DND-41 (cell line): Measurements from ENCODE around the gene EPC2.

Source experiments
- CTCF ChIP-seq: IDR thresholded peaks from 2 replicates; pipeline ENCODE4 v1.5.1; 2012; ENCODE audit warnings: borderline replicate concordance, low read length, moderate library complexity, mild to moderate bottlenecking; ENCODE audit not compliant: poor library complexity, severe bottlenecking; ENCODE audit errors: extremely low read depth
- EZH2 ChIP-seq: IDR thresholded peaks from 3 replicates; pipeline ENCODE4 v1.6.1; 2012; ENCODE audit warnings: borderline replicate concordance, low read depth, mild to moderate bottlenecking, moderate library complexity, low read length, inconsistent platforms; ENCODE audit not compliant: severe bottlenecking

- TF ChIP-seq CTCF (no peak), EZH2 (no peak)
Measured at GRCh38 chr2:148599109-148599991, 45.2 kb upstream of the EPC2 start.
